K562 (cell line): ENCODE data around the gene CARMIL3. TPM values are rescaled to one million over a fixed set of nuclear protein-coding genes. Genes with fewer than 3 reads are reported as not detected.

Source experiments
- ATAC-seq: fragments of 200-7000 bp; cut with Tn5 transposase; 3 replicates; pipeline ENCODE4 v1.9.1; 2020; ENCODE audit warnings: moderate library complexity
- BruUV-seq: library from RNA; stranded (reverse); fragments of 400-500 nt; replicated peaks from 2 replicates; lab custom pipeline; 2021; lab: Mats Ljungman, UMichigan
- CTCF ChIA-PET: fragments of 300-600 bp; formaldehyde crosslinking; extraction: SDS; loops from one replicate; lab custom pipeline; 2021; ENCODE audit warnings: low intra/inter-chr PET ratio; lab: Yijun Ruan, JAX
- POLR2A ChIA-PET: fragments of 300-600, 350-650 bp; sonication (Branson Sonifier 250); formaldehyde crosslinking; extraction: SDS; loops from one replicate; lab custom pipeline; 2021; ENCODE audit warnings: antibody characterized with exemption, inconsistent platforms; lab: Yijun Ruan, JAX
- DNase-seq, 4 experiments: peaks; one replicate each; pipeline versions ENCODE4 v3.0.0 to v3.0.0-alpha.2; 2011 to 2018; ENCODE audit warnings: low spot score in 3 of 4, mixed read lengths in 3 of 4; ENCODE audit errors: extremely low read depth in 1 of 4
- FAIRE-seq: peaks from 2 replicates; lab custom pipeline; 2011; peaks lifted over from hg19 to GRCh38; lab: Jason Lieb, UNC
- H2AFZ ChIP-seq: 2 replicates; pipeline ENCODE4 v1.6.0; 2011; ENCODE audit warnings: low read depth, low read length, control low read depth, inconsistent platforms
- H3K27ac ChIP-seq: fragments of 200-600 bp; 3 replicates; pipeline ENCODE4 v1.8.0; 2011; ENCODE audit warnings: low read depth, mild to moderate bottlenecking, control low read depth, inconsistent platforms, low read length, moderate library complexity, mixed read lengths; ENCODE audit errors: extremely low read depth
- H3K27me3 ChIP-seq, 2 experiments: fragments of 300-600 bp in 1 of 2; 2 replicates in 1 of 2; 3 replicates in 1 of 2; pipeline versions ENCODE4 v1.6.0 to v1.8.0; 2011; ENCODE audit warnings: inconsistent platforms in 2 of 2, low read length in 2 of 2, mild to moderate bottlenecking in 1 of 2, mixed read lengths in 1 of 2, moderate library complexity in 1 of 2; ENCODE audit not compliant: control insufficient read depth in 2 of 2, insufficient read depth in 2 of 2
- H3K36me3 ChIP-seq: fragments of 300-600 bp; 3 replicates; pipeline ENCODE4 v1.8.0; 2011; ENCODE audit warnings: mild to moderate bottlenecking, low read length, inconsistent platforms; ENCODE audit not compliant: control insufficient read depth, insufficient read depth
- H3K4me1 ChIP-seq, 2 experiments: fragments of 200-600 bp in 1 of 2; replicated peaks in 1 of 2; 2 replicates in 1 of 2; 3 replicates in 1 of 2; pipeline versions ENCODE4 v1.5.1 to v1.8.0; 2011; ENCODE audit warnings: inconsistent platforms in 2 of 2, low read length in 2 of 2, mild to moderate bottlenecking in 1 of 2, mixed read lengths in 1 of 2, moderate library complexity in 1 of 2; ENCODE audit not compliant: control insufficient read depth in 2 of 2, insufficient read depth in 2 of 2
- H3K4me2 ChIP-seq: 2 replicates; pipeline ENCODE4 v1.6.1; 2011; ENCODE audit warnings: low read length, control low read depth, inconsistent platforms, mixed read lengths; ENCODE audit not compliant: insufficient read depth
- H3K4me3 ChIP-seq: fragments of 200-600 bp; sonication (generic), shearing (Covaris generic); 2 replicates; pipeline ENCODE4 v1.5.1; 2016; ENCODE audit warnings: control low read depth, inconsistent platforms
- H3K79me2 ChIP-seq: fragments of 200-600 bp; 3 replicates; pipeline ENCODE4 v1.8.0; 2011; ENCODE audit warnings: low read length, inconsistent platforms; ENCODE audit not compliant: control insufficient read depth, insufficient read depth
- H3K9ac ChIP-seq, 2 experiments: 2 replicates each; pipeline versions ENCODE4 v1.6.0 to v1.6.1; 2011; ENCODE audit warnings: low read depth in 2 of 2, low read length in 2 of 2, control low read depth in 1 of 2, inconsistent platforms in 1 of 2, mild to moderate bottlenecking in 1 of 2, mixed read lengths in 1 of 2; ENCODE audit not compliant: insufficient read depth in 1 of 2
- H3K9me1 ChIP-seq: one replicate; pipeline ENCODE4 v1.6.0; 2011; ENCODE audit warnings: inconsistent platforms, mild to moderate bottlenecking, low read length, moderate library complexity; ENCODE audit not compliant: control insufficient read depth, insufficient read depth
- H3K9me3 ChIP-seq: replicated peaks from 2 replicates; pipeline ENCODE4 v1.5.1; 2011; ENCODE audit warnings: low read depth, low read length, inconsistent platforms; ENCODE audit not compliant: control insufficient read depth, insufficient read depth
- H4K20me1 ChIP-seq: replicated peaks from 2 replicates; pipeline ENCODE4 v1.6.1; 2011; ENCODE audit warnings: low read length, inconsistent platforms, mixed read lengths; ENCODE audit not compliant: control insufficient read depth, insufficient read depth
- CTBP1 ChIP-seq: fragments of 450-650 bp; IDR thresholded peaks from 2 replicates; pipeline ENCODE4 v1.6.1; 2016; ENCODE audit warnings: borderline replicate concordance
- GTF2E2 ChIP-seq: fragments of 200-800 bp; sonication (Bioruptor generic); IDR thresholded peaks from 2 replicates; pipeline ENCODE4 v1.6.1; 2016; ENCODE audit warnings: missing genetic modification characterization, missing compliant biosample characterization
- HDAC6 ChIP-seq: IDR thresholded peaks from 2 replicates; pipeline ENCODE4 v1.6.1; 2012; ENCODE audit warnings: low read depth, mild to moderate bottlenecking, control low read depth, inconsistent platforms, low read length, moderate library complexity
- MTA2 ChIP-seq: fragments of 450-650 bp; IDR thresholded peaks from 2 replicates; pipeline ENCODE4 v1.6.1; 2016; ENCODE audit warnings: low read depth
- STAG1 ChIP-seq: sonication (generic); formaldehyde crosslinking; IDR thresholded peaks from 2 replicates; pipeline ENCODE4 v1.5.0; 2020; ENCODE audit warnings: missing genetic modification reagents, borderline replicate concordance
- ZFP1 ChIP-seq: fragments of 450-650 bp; formaldehyde crosslinking; IDR thresholded peaks from 2 replicates; pipeline ENCODE4 v1.4.0; 2020; ENCODE audit warnings: mild to moderate bottlenecking, mixed read lengths
- whole genome bisulfite sequencing: fragments of 100-300 bp; shearing (Covaris generic); methylation state at CpG from one replicate; pipeline ENCODE4 v1.1.6; 2016; ENCODE audit warnings: low coverage, mixed read lengths; ENCODE audit not compliant: insufficient coverage; ENCODE audit errors: missing lambda C conversion rate; 5-methylcytosine and 5-hydroxymethylcytosine counted together
- in situ Hi-C: fragments of 300-500 bp; cut with MboI; formaldehyde crosslinking; loops from 4 replicates; pipeline ENCODE4 v1.15.0; 2018; ENCODE audit warnings: inconsistent platforms, mixed read lengths
- intact Hi-C: fragments of 100-400 bp; cut with micrococcal nuclease; formaldehyde crosslinking; loops from 2 replicates; pipeline ENCODE4 v1.14.2; 2022
- polyA plus RNA-seq, 8 experiments: library from polyadenylated mRNA; depleted of rRNA in 4 of 8; stranded (reverse) in 5 of 8; unstranded in 3 of 8; fragments of >200 nt; fragmentation: Nextera tagmentation in 2 of 8; fragmentation: Illumina TruSeq in 1 of 8; extraction: Ambion mirVana in 2 of 8; extraction: Trizol in 1 of 8; gene quantifications; 2 replicates each; pipeline versions ENCODE4 v1.2.1 to v1.2.3, GENCODE V29; 2011 to 2014; ENCODE audit warnings: inconsistent platforms in 1 of 8, missing spikeins in 1 of 8
- total RNA-seq, 7 experiments: library from RNA; depleted of rRNA in 6 of 7; stranded (reverse); fragments of >200 nt in 6 of 7; fragmentation: Illumina TruSeq in 2 of 7; extraction: Trizol in 2 of 7; gene quantifications; 2 replicates each; pipeline versions ENCODE4 v1.2.1 to v1.2.3, GENCODE V29; 2011 to 2021; ENCODE audit warnings: low replicate concordance in 1 of 7
- TF ChIP-seq, protein P1 (sequence below): sonication (generic); formaldehyde crosslinking; IDR thresholded peaks from 2 replicates; pipeline ENCODE4 v1.8.0; 2023; ENCODE audit warnings: mild to moderate bottlenecking, missing genetic modification reagents
- TF ChIP-seq, protein P2 (sequence below): sonication (generic); formaldehyde crosslinking; IDR thresholded peaks from 2 replicates; pipeline ENCODE4 v1.8.1; 2023; ENCODE audit warnings: mild to moderate bottlenecking, missing genetic modification reagents
- TF ChIP-seq, protein P3 (sequence below): IDR thresholded peaks from 3 replicates; pipeline ENCODE4 v1.6.1; 2011; ENCODE audit warnings: borderline replicate concordance, mild to moderate bottlenecking; ENCODE audit not compliant: insufficient read length, insufficient read depth
- TF ChIP-seq, protein P4 (sequence below): sonication (generic); formaldehyde crosslinking; IDR thresholded peaks from 2 replicates; pipeline ENCODE4 v1.8.0; 2023; ENCODE audit warnings: missing genetic modification reagents, mild to moderate bottlenecking, borderline replicate concordance

The CARMIL3 gene
- total and polyA plus RNA-seq, 9 of the 15 experiments (the other 6 are each of a cell fraction or from before 2014, with no cell fraction given), result 0.01 to 0.11 (median 0.05) TPM; not detected in 5

DNA sequence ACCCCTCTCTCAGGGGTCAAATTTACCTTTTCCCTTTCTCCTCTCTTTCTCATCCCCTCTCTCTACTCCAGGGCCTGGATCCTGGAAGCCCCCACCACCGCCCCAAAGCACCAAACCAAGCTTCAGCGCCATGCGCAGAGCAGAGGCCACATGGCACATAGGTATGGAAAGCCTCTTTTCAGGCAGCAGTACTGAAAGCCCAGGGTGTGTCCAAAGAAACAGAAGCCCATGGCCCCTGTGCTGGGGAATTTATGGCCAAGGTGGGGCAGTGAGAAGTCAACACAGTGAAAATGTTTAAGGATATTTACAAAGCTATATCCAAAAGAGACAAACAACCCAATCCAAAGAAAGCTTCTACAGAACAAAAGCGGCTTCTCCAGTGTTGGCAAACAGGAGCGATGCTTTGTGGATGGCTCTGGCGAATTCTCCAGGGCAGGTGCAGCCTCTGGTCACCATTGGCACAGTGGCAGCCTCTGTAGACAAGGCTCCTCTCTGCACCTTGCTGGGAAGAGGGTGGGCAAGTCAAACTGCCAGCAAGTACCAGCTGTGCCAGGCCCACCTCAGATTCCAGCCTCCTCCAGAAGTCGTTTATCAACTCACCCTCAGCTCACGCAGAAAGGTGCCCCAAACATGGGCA lies 14.8 kb downstream of the CARMIL3 start:
- CTCF ChIA-PET, result no interaction called here
- Histone ChIP-seq H3K79me2 (no peaks in the 10 kb centered on the region), H3K27me3 (peaks cover 0 to 37% of the 10 kb centered on the region in 2 experiments; a peak in 3 of 5 replicates), H2AFZ (no peak overlapping the region), H3K4me3 (no peak overlapping the region), H3K9me1 (no peaks in the 10 kb centered on the region), H4K20me1 (no peaks in the 10 kb centered on the region), H3K9ac (no peak overlapping the region), H3K36me3 (no peaks in the 10 kb centered on the region), H3K9me3 (no peaks in the 10 kb centered on the region), H3K4me1 (no peaks in the 10 kb centered on the region; a peak in 1 of 5 replicates), H3K27ac (no peak overlapping the region), H3K4me2 (no peak overlapping the region)
- in situ Hi-C loops, result no loop called here
- ATAC-seq (no peak), FAIRE-seq (no peak), DNase-seq (no peak)
- intact Hi-C loops, result no loop called here
- BruUV-seq, result no TSS peak
- POLR2A ChIA-PET, result no interaction called here
- 22% methylated on average over 4 of the region's 8 CpGs for WGBS
- TF ChIP-seq, protein P1, sequence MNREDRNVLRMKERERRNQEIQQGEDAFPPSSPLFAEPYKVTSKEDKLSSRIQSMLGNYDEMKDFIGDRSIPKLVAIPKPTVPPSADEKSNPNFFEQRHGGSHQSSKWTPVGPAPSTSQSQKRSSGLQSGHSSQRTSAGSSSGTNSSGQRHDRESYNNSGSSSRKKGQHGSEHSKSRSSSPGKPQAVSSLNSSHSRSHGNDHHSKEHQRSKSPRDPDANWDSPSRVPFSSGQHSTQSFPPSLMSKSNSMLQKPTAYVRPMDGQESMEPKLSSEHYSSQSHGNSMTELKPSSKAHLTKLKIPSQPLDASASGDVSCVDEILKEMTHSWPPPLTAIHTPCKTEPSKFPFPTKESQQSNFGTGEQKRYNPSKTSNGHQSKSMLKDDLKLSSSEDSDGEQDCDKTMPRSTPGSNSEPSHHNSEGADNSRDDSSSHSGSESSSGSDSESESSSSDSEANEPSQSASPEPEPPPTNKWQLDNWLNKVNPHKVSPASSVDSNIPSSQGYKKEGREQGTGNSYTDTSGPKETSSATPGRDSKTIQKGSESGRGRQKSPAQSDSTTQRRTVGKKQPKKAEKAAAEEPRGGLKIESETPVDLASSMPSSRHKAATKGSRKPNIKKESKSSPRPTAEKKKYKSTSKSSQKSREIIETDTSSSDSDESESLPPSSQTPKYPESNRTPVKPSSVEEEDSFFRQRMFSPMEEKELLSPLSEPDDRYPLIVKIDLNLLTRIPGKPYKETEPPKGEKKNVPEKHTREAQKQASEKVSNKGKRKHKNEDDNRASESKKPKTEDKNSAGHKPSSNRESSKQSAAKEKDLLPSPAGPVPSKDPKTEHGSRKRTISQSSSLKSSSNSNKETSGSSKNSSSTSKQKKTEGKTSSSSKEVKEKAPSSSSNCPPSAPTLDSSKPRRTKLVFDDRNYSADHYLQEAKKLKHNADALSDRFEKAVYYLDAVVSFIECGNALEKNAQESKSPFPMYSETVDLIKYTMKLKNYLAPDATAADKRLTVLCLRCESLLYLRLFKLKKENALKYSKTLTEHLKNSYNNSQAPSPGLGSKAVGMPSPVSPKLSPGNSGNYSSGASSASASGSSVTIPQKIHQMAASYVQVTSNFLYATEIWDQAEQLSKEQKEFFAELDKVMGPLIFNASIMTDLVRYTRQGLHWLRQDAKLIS, result no peak
- TF ChIP-seq CTBP1 (no peak), STAG1 (no peak), GTF2E2 (tag) (no peak), HDAC6 (no peak), MTA2 (no peak), ZFP1 (CRISPR knock-in tag) (no peak)
- TF ChIP-seq, protein P2, sequence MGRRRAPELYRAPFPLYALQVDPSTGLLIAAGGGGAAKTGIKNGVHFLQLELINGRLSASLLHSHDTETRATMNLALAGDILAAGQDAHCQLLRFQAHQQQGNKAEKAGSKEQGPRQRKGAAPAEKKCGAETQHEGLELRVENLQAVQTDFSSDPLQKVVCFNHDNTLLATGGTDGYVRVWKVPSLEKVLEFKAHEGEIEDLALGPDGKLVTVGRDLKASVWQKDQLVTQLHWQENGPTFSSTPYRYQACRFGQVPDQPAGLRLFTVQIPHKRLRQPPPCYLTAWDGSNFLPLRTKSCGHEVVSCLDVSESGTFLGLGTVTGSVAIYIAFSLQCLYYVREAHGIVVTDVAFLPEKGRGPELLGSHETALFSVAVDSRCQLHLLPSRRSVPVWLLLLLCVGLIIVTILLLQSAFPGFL (CRISPR knock-in tag), result no peak
- TF ChIP-seq, protein P3, sequence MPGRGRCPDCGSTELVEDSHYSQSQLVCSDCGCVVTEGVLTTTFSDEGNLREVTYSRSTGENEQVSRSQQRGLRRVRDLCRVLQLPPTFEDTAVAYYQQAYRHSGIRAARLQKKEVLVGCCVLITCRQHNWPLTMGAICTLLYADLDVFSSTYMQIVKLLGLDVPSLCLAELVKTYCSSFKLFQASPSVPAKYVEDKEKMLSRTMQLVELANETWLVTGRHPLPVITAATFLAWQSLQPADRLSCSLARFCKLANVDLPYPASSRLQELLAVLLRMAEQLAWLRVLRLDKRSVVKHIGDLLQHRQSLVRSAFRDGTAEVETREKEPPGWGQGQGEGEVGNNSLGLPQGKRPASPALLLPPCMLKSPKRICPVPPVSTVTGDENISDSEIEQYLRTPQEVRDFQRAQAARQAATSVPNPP, result no peak
- TF ChIP-seq, protein P4, sequence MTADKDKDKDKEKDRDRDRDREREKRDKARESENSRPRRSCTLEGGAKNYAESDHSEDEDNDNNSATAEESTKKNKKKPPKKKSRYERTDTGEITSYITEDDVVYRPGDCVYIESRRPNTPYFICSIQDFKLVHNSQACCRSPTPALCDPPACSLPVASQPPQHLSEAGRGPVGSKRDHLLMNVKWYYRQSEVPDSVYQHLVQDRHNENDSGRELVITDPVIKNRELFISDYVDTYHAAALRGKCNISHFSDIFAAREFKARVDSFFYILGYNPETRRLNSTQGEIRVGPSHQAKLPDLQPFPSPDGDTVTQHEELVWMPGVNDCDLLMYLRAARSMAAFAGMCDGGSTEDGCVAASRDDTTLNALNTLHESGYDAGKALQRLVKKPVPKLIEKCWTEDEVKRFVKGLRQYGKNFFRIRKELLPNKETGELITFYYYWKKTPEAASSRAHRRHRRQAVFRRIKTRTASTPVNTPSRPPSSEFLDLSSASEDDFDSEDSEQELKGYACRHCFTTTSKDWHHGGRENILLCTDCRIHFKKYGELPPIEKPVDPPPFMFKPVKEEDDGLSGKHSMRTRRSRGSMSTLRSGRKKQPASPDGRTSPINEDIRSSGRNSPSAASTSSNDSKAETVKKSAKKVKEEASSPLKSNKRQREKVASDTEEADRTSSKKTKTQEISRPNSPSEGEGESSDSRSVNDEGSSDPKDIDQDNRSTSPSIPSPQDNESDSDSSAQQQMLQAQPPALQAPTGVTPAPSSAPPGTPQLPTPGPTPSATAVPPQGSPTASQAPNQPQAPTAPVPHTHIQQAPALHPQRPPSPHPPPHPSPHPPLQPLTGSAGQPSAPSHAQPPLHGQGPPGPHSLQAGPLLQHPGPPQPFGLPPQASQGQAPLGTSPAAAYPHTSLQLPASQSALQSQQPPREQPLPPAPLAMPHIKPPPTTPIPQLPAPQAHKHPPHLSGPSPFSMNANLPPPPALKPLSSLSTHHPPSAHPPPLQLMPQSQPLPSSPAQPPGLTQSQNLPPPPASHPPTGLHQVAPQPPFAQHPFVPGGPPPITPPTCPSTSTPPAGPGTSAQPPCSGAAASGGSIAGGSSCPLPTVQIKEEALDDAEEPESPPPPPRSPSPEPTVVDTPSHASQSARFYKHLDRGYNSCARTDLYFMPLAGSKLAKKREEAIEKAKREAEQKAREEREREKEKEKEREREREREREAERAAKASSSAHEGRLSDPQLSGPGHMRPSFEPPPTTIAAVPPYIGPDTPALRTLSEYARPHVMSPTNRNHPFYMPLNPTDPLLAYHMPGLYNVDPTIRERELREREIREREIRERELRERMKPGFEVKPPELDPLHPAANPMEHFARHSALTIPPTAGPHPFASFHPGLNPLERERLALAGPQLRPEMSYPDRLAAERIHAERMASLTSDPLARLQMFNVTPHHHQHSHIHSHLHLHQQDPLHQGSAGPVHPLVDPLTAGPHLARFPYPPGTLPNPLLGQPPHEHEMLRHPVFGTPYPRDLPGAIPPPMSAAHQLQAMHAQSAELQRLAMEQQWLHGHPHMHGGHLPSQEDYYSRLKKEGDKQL (CRISPR knock-in tag), result no peak
